ENCODE data around the gene LPP. TPM values are rescaled to one million over a fixed set of nuclear protein-coding genes. Genes with fewer than 3 reads are reported as not detected.

The LPP gene
- total RNA-seq, 1 experiment from 2014 or later: 20.4 TPM

DNA sequence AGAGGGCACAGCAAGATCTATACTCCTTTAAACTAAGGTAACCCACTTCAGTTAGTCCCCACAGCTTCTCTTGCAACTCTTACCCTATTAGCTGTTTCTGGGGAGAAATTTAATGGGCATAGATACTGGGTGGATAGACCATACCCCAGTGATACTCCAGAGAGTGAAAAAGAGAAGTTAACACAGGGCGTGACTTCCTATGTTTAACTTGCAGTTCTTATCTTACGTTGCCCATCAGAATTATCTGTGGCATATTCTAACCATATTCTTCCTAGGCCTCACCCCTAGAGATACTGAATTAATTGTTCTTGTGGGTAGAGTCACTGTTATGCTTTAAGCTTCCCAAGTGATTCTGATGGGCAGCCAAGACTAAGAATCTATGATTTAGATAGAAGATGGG, 532.4 kb downstream of the LPP start:
- Histone ChIP-seq H3K9me3 (ENCODE audit: low read length) (no peaks in the 10 kb centered on the region), H2AFZ (ENCODE audit: low read length) (no peak overlapping the region), H3K79me2 (ENCODE audit: low read length) (no peaks in the 10 kb centered on the region), H3K9me2 (replicated peaks; ENCODE audit: low read length) (no peaks in the 10 kb centered on the region), H3K9ac (ENCODE audit: low read length) (no peak overlapping the region), H3K36me3 (ENCODE audit: low read depth, low read length) (no peaks in the 10 kb centered on the region), H3K27ac (ENCODE audit: low read length) (no peak overlapping the region), H3K4me3 (ENCODE audit: low read length) (no peak overlapping the region), H3K27me3 (ENCODE audit: low read length) (no peaks in the 10 kb centered on the region), H3K4me2 (ENCODE audit: low read length) (no peak overlapping the region), H4K20me1 (ENCODE audit: low read length) (no peaks in the 10 kb centered on the region), H3K4me1 (ENCODE audit: insufficient read depth, low read length) (peaks cover 13% of the 10 kb centered on the region), H3F3A (ENCODE audit: low read length, unreplicated experiment) (no peaks in the 10 kb centered on the region)
- ChIA-PET POLR2A (ENCODE audit: unreplicated experiment) (no interaction called here), CTCF (interaction anchor here (0.6 kb wide), 1 partner anchor 942 kb away, joined by 18 read pairs; no protein-coding TSS in a partner anchor)
- ATAC-seq: no peak
- TF ChIP-seq EZH2 (IDR thresholded peaks at IDR 0.05; ENCODE audit: low read length, unreplicated experiment) (no peak), CTCF (conservative IDR thresholded peaks at IDR 0.05; ENCODE audit: low read depth, low read length) (no peak), EZH2phosphoT487 (IDR thresholded peaks at IDR 0.05; ENCODE audit: borderline replicate concordance, low read length) (no peak)
- no TSS peak for BruUV-seq (replicated peaks)
- DNase-seq: no peak
- intact Hi-C loops (cut with micrococcal nuclease): loop anchor here (5.0 to 10.0 kb wide), 2 partner anchors 152 to 939 kb away; partner anchors contain the start of gene BCL6

- TF ChIP-seq EZH2phosphoT487 (IDR thresholded peaks at IDR 0.05; ENCODE audit: borderline replicate concordance, low read length) (no peak), CTCF (conservative IDR thresholded peaks at IDR 0.05; ENCODE audit: low read depth, low read length) (peak; percentile 57), EZH2 (IDR thresholded peaks at IDR 0.05; ENCODE audit: low read length, unreplicated experiment) (no peak)
- no peaks in the 10 kb centered on the region for H3F3A ChIP-seq (ENCODE audit: low read length, unreplicated experiment)
- no peaks in the 10 kb centered on the region for H4K20me1 ChIP-seq (ENCODE audit: low read length)
- no peak overlapping the region for H3K9ac ChIP-seq (ENCODE audit: low read length)
- CTCF ChIA-PET: interaction anchor here (0.6 kb wide), 1 partner anchor 946 kb away, joined by 5 read pairs; no protein-coding TSS in a partner anchor
- intact Hi-C loops (cut with micrococcal nuclease): loop anchor here (5.0 to 10.0 kb wide), 2 partner anchors 153 to 940 kb away; partner anchors contain the start of gene BCL6
- BruUV-seq (replicated peaks): no TSS peak
- no peaks in the 10 kb centered on the region for H3K27me3 ChIP-seq (ENCODE audit: low read length)
- H3K4me2 ChIP-seq (ENCODE audit: low read length): no peak overlapping the region
- DNase-seq (peak; percentile 66), ATAC-seq (peak; percentile 31; the same call in 1 of the 2 replicates)
- H3K9me2 ChIP-seq (replicated peaks; ENCODE audit: low read length): no peaks in the 10 kb centered on the region
- no peak overlapping the region for H3K4me3 ChIP-seq (ENCODE audit: low read length)
- no peaks in the 10 kb centered on the region for H3K79me2 ChIP-seq (ENCODE audit: low read length)
- H3K4me1 ChIP-seq (ENCODE audit: insufficient read depth, low read length): peaks cover 12% of the 10 kb centered on the region
- no peak overlapping the region for H2AFZ ChIP-seq (ENCODE audit: low read length)
- POLR2A ChIA-PET (ENCODE audit: unreplicated experiment): no interaction called here
- no peak overlapping the region for H3K27ac ChIP-seq (ENCODE audit: low read length)
- no peaks in the 10 kb centered on the region for H3K36me3 ChIP-seq (ENCODE audit: low read depth, low read length)
- H3K9me3 ChIP-seq (ENCODE audit: low read length): no peaks in the 10 kb centered on the region
Observed at GRCh38 chr3:188687389-188687788, 533.4 kb downstream of the LPP start.

DNA sequence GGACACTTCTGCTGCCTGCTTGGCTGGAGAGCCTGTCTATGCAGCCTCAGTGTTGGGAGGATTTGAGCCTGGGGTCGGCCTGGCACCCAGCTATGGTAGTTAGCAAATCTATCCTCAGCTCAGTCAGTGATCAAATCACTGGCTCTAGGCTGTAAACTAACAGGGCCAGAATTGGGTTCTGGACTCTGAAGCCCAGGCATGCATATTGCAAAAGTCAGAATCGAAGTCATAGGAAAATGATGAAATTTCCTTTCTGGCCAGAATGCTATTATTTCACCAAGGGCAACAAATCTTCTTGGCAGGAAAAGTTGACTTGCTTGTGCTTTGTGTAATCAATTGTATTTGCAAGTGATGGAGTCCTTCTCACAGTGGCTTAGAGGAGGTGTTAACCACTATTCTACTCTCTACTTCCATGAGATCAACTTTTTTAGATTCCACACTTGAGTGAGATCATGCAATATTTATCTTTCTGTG, 535.2 kb downstream of the LPP start:
- POLR2A ChIA-PET (ENCODE audit: unreplicated experiment): no interaction called here
- Histone ChIP-seq H3K27ac (ENCODE audit: low read length) (no peak overlapping the region), H4K20me1 (ENCODE audit: low read length) (no peaks in the 10 kb centered on the region)

More for the DNA sequence above, 535.2 kb downstream of the LPP start:
- H3K4me1 ChIP-seq (ENCODE audit: insufficient read depth, low read length): no peaks in the 10 kb centered on the region
- no TSS peak for BruUV-seq (replicated peaks)
- H2AFZ ChIP-seq (ENCODE audit: low read length): no peak overlapping the region
- H3K27me3 ChIP-seq (ENCODE audit: low read length): no peaks in the 10 kb centered on the region
- H3K36me3 ChIP-seq (ENCODE audit: low read depth, low read length): no peaks in the 10 kb centered on the region
- H3K9ac ChIP-seq (ENCODE audit: low read length): no peak overlapping the region
- intact Hi-C loops (cut with micrococcal nuclease): loop anchor here (5.0 to 10.0 kb wide), 2 partner anchors 154 to 942 kb away; partner anchors contain the start of gene BCL6
- ATAC-seq (no peak), DNase-seq (no peak)
- CTCF ChIA-PET: no interaction called here
- no peak overlapping the region for H3K4me3 ChIP-seq (ENCODE audit: low read length)
- no peak for TF ChIP-seq EZH2 (IDR thresholded peaks at IDR 0.05; ENCODE audit: low read length, unreplicated experiment)
- TF ChIP-seq EZH2phosphoT487 (IDR thresholded peaks at IDR 0.05; ENCODE audit: borderline replicate concordance, low read length): no peak
- no peak for TF ChIP-seq CTCF (conservative IDR thresholded peaks at IDR 0.05; ENCODE audit: low read depth, low read length)
- H3F3A ChIP-seq (ENCODE audit: low read length, unreplicated experiment): no peaks in the 10 kb centered on the region
- H3K9me2 ChIP-seq (replicated peaks; ENCODE audit: low read length): no peaks in the 10 kb centered on the region
- H3K79me2 ChIP-seq (ENCODE audit: low read length): no peaks in the 10 kb centered on the region
- H3K4me2 ChIP-seq (ENCODE audit: low read length): no peak overlapping the region
- H3K9me3 ChIP-seq (ENCODE audit: low read length): no peaks in the 10 kb centered on the region

Data from PC-3 (cell line).